ENCODE measurements around the gene RSPH6A.
"Not testable (repeated sequence)": the region's sequence is repeated elsewhere in the genome, so short reads cannot be mapped to it uniquely, and the experiment has no call there.

Gene RSPH6A

GRCh38 chr19:45761714-45762113 lies 53.4 kb downstream of the RSPH6A start:
- DNase-seq (ENCODE audit: low read depth) = no peak
- H3K4me3 ChIP-seq (replicated peaks; ENCODE audit: low read depth, low read length) = no peak overlapping the region
- no peak for TF ChIP-seq CTCF (IDR thresholded peaks at IDR 0.05; ENCODE audit: low read length, missing control alignments)

- no peak for TF ChIP-seq CTCF (IDR thresholded peaks at IDR 0.05; ENCODE audit: low read length, missing control alignments)
- no peak overlapping the region for H3K4me3 ChIP-seq (replicated peaks; ENCODE audit: low read depth, low read length)
- DNase-seq (ENCODE audit: low read depth) = no peak
These were observed 56.2 kb downstream of the RSPH6A start for GRCh38 chr19:45758921-45759320.

- TF ChIP-seq CTCF (IDR thresholded peaks at IDR 0.05; ENCODE audit: low read length, missing control alignments) = no peak
- DNase-seq (ENCODE audit: low read depth) = no peak
- no peak overlapping the region for H3K4me3 ChIP-seq (replicated peaks; ENCODE audit: low read depth, low read length)
These were observed 57.4 kb downstream of the RSPH6A start for GRCh38 chr19:45757695-45758094.

- no peak for TF ChIP-seq CTCF (IDR thresholded peaks at IDR 0.05; ENCODE audit: low read length, missing control alignments)
- DNase-seq (ENCODE audit: low read depth) = no peak
- no peak overlapping the region for H3K4me3 ChIP-seq (replicated peaks; ENCODE audit: low read depth, low read length)
These were observed 60.8 kb downstream of the RSPH6A start for GRCh38 chr19:45754323-45754722.

GRCh38 chr19:45753548-45753947 lies 61.6 kb downstream of the RSPH6A start:
- no peak overlapping the region for H3K4me3 ChIP-seq (replicated peaks; ENCODE audit: low read depth, low read length)
- TF ChIP-seq CTCF (IDR thresholded peaks at IDR 0.05; ENCODE audit: low read length, missing control alignments) = no peak

GRCh38 chr19:45752639-45753038 lies 62.5 kb downstream of the RSPH6A start:
- no peak overlapping the region for H3K4me3 ChIP-seq (replicated peaks; ENCODE audit: low read depth, low read length)
- TF ChIP-seq CTCF (IDR thresholded peaks at IDR 0.05; ENCODE audit: low read length, missing control alignments) = no peak
- DNase-seq (ENCODE audit: low read depth) = no peak

More at GRCh38 chr19:45753548-45753947, 61.6 kb downstream of the RSPH6A start:
- no peak for DNase-seq (ENCODE audit: low read depth)

- not testable (repeated sequence) for H3K4me3 ChIP-seq (replicated peaks; ENCODE audit: low read depth, low read length); DNase-seq (ENCODE audit: low read depth)
These were observed 63.6 kb downstream of the RSPH6A start for GRCh38 chr19:45751483-45751882.

Data from fibroblast of pulmonary artery (primary cell).